HG03175 (cell line): ENCODE data around the gene LAMB4.
A peak's percentile ranks its signal among the peaks of the same experiment; 100 is the strongest.

Experiments used
- ATAC-seq: cut with Tn5 transposase; IDR thresholded peaks from one replicate; pipeline ENCODE4 v1.9.1; 2021; ENCODE audit warnings: mild to moderate bottlenecking, moderate library complexity; ENCODE audit not compliant: unreplicated experiment

LAMB4 gene

GRCh38 chr7:108079648-108080591 is 50.2 kb downstream of the LAMB4 start:
- no peak for ATAC-seq

DNA sequence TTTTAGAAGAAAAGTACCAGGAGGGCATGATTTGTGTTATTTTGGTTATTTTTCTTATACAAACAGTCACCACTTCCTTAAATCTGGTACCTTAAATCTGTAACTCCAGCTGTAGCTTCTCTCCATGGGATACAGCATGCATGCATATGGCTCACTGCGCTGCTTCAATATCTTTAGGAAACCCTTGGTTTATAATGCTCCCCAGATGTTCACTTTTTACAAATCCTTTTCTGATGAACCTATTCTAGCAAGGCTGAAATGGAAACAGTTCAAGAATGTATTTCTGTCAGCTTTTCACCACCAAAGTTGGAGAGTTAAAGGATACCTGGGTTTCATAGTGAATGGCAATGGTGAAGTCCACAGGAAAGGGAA is 50.9 kb downstream of the LAMB4 start:
- ATAC-seq, result no peak

- ATAC-seq, result no peak
These were observed 51.5 kb downstream of the LAMB4 start for GRCh38 chr7:108078691-108079090.

- no peak for ATAC-seq
These were observed 51.9 kb downstream of the LAMB4 start for GRCh38 chr7:108078211-108078673.

DNA sequence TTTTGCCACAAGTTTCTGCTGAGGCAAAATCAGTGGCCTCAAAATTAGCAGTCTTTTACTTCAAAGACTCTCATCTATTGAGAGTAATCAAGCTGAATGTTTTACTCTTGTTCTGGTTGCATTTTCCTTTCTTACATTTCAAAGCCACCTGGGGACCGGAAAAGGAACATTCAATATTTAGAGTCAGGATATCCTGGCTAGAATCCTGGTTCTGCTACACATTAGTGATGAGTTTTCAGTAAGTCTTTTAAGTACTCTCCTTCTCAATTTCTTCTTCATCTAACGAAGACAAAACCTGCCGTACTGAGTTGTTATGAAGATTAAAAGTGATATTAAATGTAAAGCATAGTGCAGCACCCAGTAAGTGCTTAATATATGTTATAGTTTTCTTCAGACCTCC is 52.5 kb downstream of the LAMB4 start:
- no peak for ATAC-seq

- no peak for ATAC-seq
These were observed 54.0 kb downstream of the LAMB4 start for GRCh38 chr7:108076156-108076555.

DNA sequence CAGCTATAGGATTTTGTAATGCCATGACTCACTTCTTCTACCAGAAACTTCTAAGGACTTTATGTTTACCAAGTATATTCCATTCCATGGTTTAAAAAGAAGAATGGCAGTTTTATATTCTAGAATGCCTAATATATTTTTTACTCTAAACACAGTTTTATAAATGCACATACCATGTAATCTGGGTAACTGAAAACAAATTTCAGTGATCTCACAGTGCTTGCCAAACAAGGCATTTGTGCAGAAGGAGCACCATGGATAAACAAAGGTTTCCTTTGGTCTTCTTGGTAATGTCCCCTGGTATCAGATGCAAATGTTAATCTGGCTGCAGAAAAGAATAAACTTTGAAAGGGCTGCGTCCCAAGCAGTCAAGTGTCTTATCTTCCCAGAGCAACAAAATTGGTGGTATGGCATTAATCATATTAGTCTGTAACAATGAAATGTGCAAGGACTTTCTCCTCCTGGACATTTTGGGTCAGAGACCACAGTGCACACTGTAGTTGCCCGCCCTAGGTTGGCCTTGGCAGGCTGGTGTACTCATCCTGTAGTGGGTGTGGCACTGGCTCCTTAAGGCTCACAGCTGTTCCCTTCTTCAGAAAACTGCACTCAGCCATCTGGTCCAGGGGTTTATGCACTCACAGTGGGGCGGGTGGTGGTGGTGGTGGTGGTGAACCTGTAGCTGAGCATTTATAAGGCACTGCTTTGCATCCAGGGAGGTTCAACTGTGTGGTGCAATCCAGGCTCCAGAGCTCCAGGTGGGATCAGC is 56.7 kb downstream of the LAMB4 start:
- no peak for ATAC-seq

DNA sequence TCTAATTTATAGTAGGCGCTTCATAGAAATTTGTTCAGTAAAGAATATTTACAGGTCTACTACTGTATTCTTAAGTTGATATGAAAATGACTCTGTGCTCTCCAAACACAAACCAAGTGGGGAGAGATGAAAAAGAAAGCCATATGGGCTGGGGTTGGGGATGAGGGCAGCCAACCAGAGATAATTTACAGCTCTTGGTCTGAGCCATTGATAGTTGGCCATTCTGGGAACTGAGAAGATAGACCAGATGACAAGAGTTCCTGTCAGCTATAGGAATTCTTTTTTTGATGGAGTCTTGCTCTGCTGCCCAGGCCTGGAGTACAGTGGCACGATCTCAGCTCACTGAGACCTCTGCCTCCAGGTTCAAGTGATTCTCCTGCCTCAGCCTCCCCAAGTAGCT is 57.4 kb downstream of the LAMB4 start:
- no peak for ATAC-seq

GRCh38 chr7:108072116-108072515 is 58.0 kb downstream of the LAMB4 start:
- ATAC-seq, result no peak

GRCh38 chr7:108071551-108071950 is 58.6 kb downstream of the LAMB4 start:
- no peak for ATAC-seq

DNA sequence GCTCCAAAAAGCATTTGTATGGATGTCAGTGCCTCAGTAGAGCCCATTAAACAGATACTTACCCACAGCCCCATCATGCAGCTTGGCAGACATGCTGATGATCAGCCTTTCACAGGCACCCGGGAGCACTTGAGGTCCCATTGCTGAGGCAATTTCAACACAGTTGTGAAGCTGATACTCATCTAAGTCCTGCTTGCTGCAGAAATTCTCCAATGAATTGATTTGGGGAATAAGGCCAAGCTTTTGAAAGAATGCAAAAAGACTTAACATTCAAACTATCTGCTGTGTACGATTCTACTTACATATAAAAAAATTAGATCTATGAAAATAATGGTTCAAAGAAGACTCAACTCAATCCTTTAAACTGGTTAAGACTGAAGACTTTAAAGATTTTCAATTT is 60.5 kb downstream of the LAMB4 start:
- no peak for ATAC-seq

DNA sequence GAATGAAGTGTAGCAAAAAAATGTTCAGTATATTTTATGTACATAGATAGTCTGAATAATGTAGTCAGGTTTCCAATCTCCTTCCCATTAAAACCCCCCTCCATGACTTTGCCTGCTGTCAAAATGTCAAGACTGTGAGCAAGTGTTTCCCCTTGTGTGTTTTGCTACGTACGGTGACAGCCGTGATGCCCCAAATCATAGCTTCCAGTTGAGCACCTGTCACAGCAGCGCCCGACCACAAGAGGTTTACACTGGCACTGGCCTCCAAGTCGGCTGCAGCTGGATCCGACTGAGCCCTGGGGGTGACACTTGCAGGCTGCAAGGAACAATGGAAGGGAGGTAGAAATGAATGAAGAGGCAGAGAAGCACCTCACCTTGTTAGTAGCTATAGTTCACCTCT is 62.3 kb downstream of the LAMB4 start:
- no peak for ATAC-seq

DNA sequence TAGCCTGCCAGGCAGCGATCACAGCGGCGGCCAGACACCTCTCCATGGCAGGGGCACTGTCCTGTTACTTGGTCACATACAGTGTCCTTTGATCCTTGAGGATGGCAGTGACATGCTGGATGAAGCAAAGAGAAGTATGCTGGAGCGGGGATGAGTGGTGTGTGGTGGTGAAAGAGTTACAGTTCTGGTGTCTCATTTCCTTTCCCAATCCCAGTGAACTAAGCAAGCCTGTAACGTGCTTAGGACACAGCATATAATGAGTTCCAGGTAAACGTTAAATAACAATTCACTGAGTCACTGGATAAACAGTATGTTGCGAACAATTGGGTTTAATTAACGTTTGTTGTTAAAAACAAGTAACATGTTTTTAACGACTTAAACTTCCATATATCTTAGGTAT is 63.7 kb downstream of the LAMB4 start:
- no peak for ATAC-seq

DNA sequence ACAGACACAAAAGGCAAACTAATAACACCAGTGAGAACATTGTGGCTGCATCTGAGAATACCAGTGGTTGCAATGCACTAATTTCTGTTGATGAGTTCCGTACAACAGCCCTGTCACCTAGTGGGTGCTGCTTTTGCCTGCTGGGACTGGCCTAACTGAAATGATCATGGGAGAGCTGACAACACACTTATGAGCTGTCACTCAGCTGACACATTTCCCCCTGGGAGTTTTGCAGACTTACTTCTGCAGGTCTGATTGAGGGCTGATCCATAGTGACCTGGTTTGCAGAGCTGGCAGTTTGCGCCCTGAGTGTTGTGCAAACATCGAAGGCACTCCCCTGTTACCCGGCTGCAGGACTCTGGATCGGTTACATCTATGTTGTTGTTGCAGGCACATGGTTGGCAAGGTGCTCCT is 66.6 kb downstream of the LAMB4 start:
- ATAC-seq, result peak; percentile 81

DNA sequence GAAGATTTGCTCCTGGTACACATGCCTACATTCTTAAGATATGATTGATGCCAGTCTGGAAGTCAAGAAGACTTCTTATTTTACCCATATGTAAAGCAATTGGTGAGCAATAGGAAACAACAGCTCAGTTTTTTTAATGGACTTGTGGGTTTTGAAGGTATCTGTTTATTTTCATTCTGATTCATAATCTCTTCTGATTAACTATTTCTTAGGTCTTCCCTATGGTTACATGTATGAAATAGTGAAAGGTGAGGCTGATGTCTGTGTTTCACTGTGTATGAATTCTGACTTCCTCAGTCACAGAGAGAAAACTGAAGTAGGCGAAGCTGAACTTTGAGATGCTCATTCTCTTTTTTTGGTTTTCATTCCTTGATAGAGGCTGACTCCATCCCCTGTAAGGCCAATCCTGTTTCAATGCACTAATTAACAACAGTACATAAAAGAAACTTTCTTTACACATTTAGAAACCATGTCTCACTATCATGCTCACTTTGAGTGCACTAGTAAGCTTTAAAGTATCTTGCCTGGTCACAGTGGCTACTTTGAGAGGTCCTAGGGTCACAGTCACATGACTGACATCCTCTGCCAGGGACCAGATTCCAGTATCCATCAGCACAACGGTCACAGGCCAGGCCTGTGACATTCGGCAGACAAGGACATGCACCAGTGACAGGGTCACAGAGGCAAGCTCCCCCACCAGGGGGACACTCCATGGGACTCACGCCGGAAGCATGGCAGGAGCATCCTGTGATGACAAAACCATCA is 67.7 kb downstream of the LAMB4 start:
- ATAC-seq, result no peak

- no peak for ATAC-seq
These were observed 70.6 kb downstream of the LAMB4 start for GRCh38 chr7:108059526-108059925.

DNA sequence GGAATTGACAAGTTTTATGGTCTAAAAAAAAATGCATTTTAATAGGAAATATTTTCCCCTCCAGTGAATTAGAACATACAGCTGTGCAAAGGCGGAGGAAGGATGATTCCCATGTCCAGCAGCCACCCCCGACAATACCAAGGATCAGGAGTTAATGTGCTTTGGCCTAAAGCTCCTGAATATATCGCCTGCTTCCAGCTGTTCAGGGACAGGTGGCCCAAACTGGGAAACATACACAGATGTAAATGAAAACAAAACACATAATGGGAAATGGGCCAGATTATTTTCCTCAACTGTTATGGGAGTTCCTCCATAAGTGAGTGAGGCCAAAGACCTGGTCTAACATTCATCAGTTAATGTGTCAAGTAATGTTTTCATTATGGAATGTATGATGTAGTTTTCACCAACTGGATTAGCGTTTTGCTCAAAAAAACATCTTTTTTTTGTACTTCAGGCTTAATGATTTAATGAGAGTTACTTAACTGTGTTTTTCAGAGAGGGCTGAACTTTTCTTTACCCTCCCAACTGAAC is 72.1 kb downstream of the LAMB4 start:
- no peak for ATAC-seq

DNA sequence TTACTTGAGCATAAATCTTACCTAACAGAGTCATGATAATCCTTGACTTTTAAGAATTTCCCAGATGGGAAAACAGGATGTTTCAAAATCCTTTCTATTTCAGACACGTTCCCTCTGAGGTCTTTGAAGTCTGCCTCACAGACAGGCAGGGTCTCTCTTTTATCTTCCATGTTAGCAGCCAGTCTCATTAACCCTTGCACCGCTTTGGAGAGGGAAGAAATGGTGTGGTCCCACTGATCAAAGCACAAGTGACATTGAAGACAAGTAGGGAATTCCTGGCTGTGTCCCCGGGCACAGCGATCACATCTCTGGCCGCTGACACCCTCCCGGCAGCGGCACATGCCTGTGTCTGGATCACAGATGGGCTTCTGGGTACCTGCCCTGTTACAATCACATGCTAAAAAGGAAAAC is 74.5 kb downstream of the LAMB4 start:
- ATAC-seq, result no peak

GRCh38 chr7:108054537-108054936 is 75.6 kb downstream of the LAMB4 start:
- no peak for ATAC-seq

DNA sequence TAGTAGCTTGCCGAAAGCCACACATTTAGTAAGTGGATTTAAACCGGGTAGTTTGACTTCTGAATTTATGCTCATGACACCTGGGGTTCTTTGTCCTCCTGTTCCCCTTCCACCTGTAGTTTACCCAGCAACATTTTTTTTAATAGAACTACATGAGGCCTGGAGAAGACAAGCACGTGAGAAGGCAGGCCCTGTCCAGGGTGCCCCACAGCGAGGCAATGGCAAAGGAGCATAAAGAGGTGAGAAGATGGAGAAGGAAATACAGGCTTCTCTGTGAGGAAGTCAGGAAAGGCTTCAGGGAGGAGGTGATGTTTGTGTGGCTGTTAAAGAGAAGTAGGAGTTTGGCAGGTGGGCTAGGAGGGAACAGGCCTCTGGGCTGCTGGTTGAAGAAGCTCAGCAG is 76.9 kb downstream of the LAMB4 start:
- ATAC-seq, result no peak

GRCh38 chr7:108051454-108051853 is 78.7 kb downstream of the LAMB4 start:
- no peak for ATAC-seq
